Astrocyte (in vitro differentiated cells and primary cell): ENCODE data around the gene VWA8.

Experiments
- CTCF ChIP-seq: IDR thresholded peaks from 2 replicates; pipeline ENCODE4 v1.5.1; 2011; ENCODE audit warnings: low read depth, mild to moderate bottlenecking, inconsistent platforms, low read length, moderate library complexity; ENCODE audit not compliant: insufficient read depth
- EZH2 ChIP-seq: IDR thresholded peaks from 2 replicates; pipeline ENCODE4 v1.6.1; 2012; ENCODE audit warnings: mild to moderate bottlenecking, low read length, inconsistent platforms; ENCODE audit not compliant: insufficient read depth

- TF ChIP-seq EZH2 (no peak), CTCF (no peak)
These were observed 382.5 kb downstream of the VWA8 start for GRCh38 chr13:41578371-41578770.
